H9 (cell line): Measurements from ENCODE around the gene GPR171. TPM values are rescaled to one million over a fixed set of nuclear protein-coding genes. Genes with fewer than 3 reads are reported as not detected.

Experiments
- DNase-seq: peaks from one replicate; pipeline ENCODE4 v3.0.0-alpha.2; 2017
- H2AFZ ChIP-seq: one replicate; pipeline ENCODE4 v1.6.1; 2013; ENCODE audit warnings: mild to moderate bottlenecking, low read length, control low read depth, moderate library complexity
- H2AK5ac ChIP-seq: 2 replicates; pipeline ENCODE4 v1.6.1; 2013; ENCODE audit warnings: low read length, control low read depth, mixed read lengths; ENCODE audit not compliant: insufficient read length
- H2BK120ac ChIP-seq: one replicate; pipeline ENCODE4 v1.6.1; 2013; ENCODE audit warnings: low read depth, mild to moderate bottlenecking, low read length, control low read depth, inconsistent platforms; ENCODE audit not compliant: poor library complexity, severe bottlenecking
- H2BK12ac ChIP-seq: 2 replicates; pipeline ENCODE4 v1.6.1; 2013; ENCODE audit warnings: low read length, control low read depth, mixed read lengths, low read depth; ENCODE audit not compliant: insufficient read length
- H2BK15ac ChIP-seq: 2 replicates; pipeline ENCODE4 v1.6.1; 2013; ENCODE audit warnings: low read depth, low read length, control low read depth
- H2BK20ac ChIP-seq: one replicate; pipeline ENCODE4 v1.6.1; 2013; ENCODE audit warnings: low read depth, mild to moderate bottlenecking, low read length, control low read depth, inconsistent platforms; ENCODE audit not compliant: poor library complexity, severe bottlenecking
- H2BK5ac ChIP-seq: 2 replicates; pipeline ENCODE4 v1.6.1; 2013; ENCODE audit warnings: low read length, control low read depth, mixed read lengths; ENCODE audit not compliant: insufficient read length
- H3K14ac ChIP-seq: 2 replicates; pipeline ENCODE4 v1.6.1; 2013; ENCODE audit warnings: low read length, control low read depth; ENCODE audit not compliant: insufficient read depth
- H3K18ac ChIP-seq: 2 replicates; pipeline ENCODE4 v1.6.1; 2013; ENCODE audit warnings: low read depth, mild to moderate bottlenecking, mixed read lengths, low read length, control low read depth; ENCODE audit not compliant: insufficient read length
- H3K23ac ChIP-seq: 2 replicates; pipeline ENCODE4 v1.6.1; 2013; ENCODE audit warnings: low read length, control low read depth, mixed read lengths, low read depth; ENCODE audit not compliant: insufficient read length
- H3K23me2 ChIP-seq: 2 replicates; pipeline ENCODE4 v1.6.1; 2013; ENCODE audit warnings: low read depth, mild to moderate bottlenecking, mixed read lengths, low read length, control low read depth; ENCODE audit not compliant: insufficient read length, poor library complexity, severe bottlenecking
- H3K27ac ChIP-seq: 2 replicates; pipeline ENCODE4 v1.5.1; 2013; ENCODE audit warnings: low read length, control low read depth, mixed read lengths, low read depth; ENCODE audit not compliant: insufficient read length
- H3K27me3 ChIP-seq: 2 replicates; pipeline ENCODE4 v1.6.1; 2013; ENCODE audit warnings: low read length, control low read depth, inconsistent platforms; ENCODE audit not compliant: insufficient read depth
- H3K4ac ChIP-seq: 2 replicates; pipeline ENCODE4 v1.6.1; 2013; ENCODE audit warnings: low read depth, mild to moderate bottlenecking, control low read depth, inconsistent platforms, low read length, moderate library complexity
- H3K4me1 ChIP-seq: 2 replicates; pipeline ENCODE4 v1.6.1; 2013; ENCODE audit warnings: low read length, control low read depth, inconsistent platforms; ENCODE audit not compliant: insufficient read depth
- H3K4me2 ChIP-seq: 2 replicates; pipeline ENCODE4 v1.6.1; 2013; ENCODE audit warnings: low read length, control low read depth, mixed read lengths; ENCODE audit not compliant: insufficient read length, insufficient read depth
- H3K56ac ChIP-seq: 2 replicates; pipeline ENCODE4 v1.6.1; 2013; ENCODE audit warnings: low read depth, mild to moderate bottlenecking, mixed read lengths, low read length, control low read depth; ENCODE audit not compliant: insufficient read length
- H3K79me1 ChIP-seq: 2 replicates; pipeline ENCODE4 v1.6.1; 2013; ENCODE audit warnings: low read depth, mild to moderate bottlenecking, moderate library complexity, low read length, control low read depth, inconsistent platforms; ENCODE audit not compliant: insufficient read depth, poor library complexity, severe bottlenecking
- H3K79me2 ChIP-seq: 2 replicates; pipeline ENCODE4 v1.6.1; 2013; ENCODE audit warnings: low read length, control low read depth, inconsistent platforms; ENCODE audit not compliant: insufficient read depth
- H3K9ac ChIP-seq: 2 replicates; pipeline ENCODE4 v1.6.1; 2013; ENCODE audit warnings: low read length, control low read depth, mixed read lengths; ENCODE audit not compliant: insufficient read length; ENCODE audit errors: extremely low read depth
- H3K9me3 ChIP-seq: one replicate; pipeline ENCODE4 v1.6.1; 2013; ENCODE audit warnings: low read depth, low read length, inconsistent platforms; ENCODE audit not compliant: control insufficient read depth
- H3T11ph ChIP-seq: one replicate; pipeline ENCODE4 v1.6.1; 2013; ENCODE audit warnings: mild to moderate bottlenecking, low read length, control low read depth, inconsistent platforms
- H4K20me1 ChIP-seq: one replicate; pipeline ENCODE4 v1.6.1; 2013; ENCODE audit not compliant: control insufficient read depth, insufficient read length, insufficient read depth
- H4K5ac ChIP-seq: 2 replicates; pipeline ENCODE4 v1.6.1; 2013; ENCODE audit warnings: low read depth, mild to moderate bottlenecking, mixed read lengths, low read length, control low read depth; ENCODE audit not compliant: insufficient read length
- H4K8ac ChIP-seq: replicated peaks from 2 replicates; pipeline ENCODE4 v1.6.1; 2013; ENCODE audit warnings: low read length, control low read depth, mixed read lengths, low read depth; ENCODE audit not compliant: insufficient read length
- H4K91ac ChIP-seq: 2 replicates; pipeline ENCODE4 v1.6.1; 2013; ENCODE audit warnings: low read depth, mild to moderate bottlenecking, moderate library complexity, mixed read lengths, low read length, control low read depth; ENCODE audit not compliant: insufficient read length
- H3K27ac Mint-ChIP-seq, 3 experiments: 2 replicates in 2 of 3; 3 replicates in 1 of 3; pipeline ENCODE4 v1.8.0; 2020 to 2021; ENCODE audit warnings: mixed read lengths in 3 of 3, mild to moderate bottlenecking in 1 of 3, moderate library complexity in 1 of 3
- H3K27me3 Mint-ChIP-seq: 2 replicates; pipeline ENCODE4 v1.8.0; 2021; ENCODE audit warnings: low read depth, mild to moderate bottlenecking, moderate library complexity, mixed read lengths
- H3K36me3 Mint-ChIP-seq, 3 experiments: 2 replicates in 2 of 3; 3 replicates in 1 of 3; pipeline ENCODE4 v1.8.0; 2020 to 2021; ENCODE audit warnings: low read depth in 3 of 3, mixed read lengths in 3 of 3; ENCODE audit not compliant: insufficient read depth in 1 of 3
- H3K4me1 Mint-ChIP-seq, 2 experiments: 2 replicates each; pipeline ENCODE4 v1.8.0; 2020; ENCODE audit warnings: mixed read lengths in 2 of 2
- H3K4me3 Mint-ChIP-seq, 2 experiments: 2 replicates in 1 of 2; 3 replicates in 1 of 2; pipeline ENCODE4 v1.8.0; 2020 to 2021; ENCODE audit warnings: mild to moderate bottlenecking in 2 of 2, mixed read lengths in 2 of 2, moderate library complexity in 1 of 2
- H3K9me3 Mint-ChIP-seq, 2 experiments: 2 replicates in 1 of 2; 3 replicates in 1 of 2; pipeline ENCODE4 v1.8.0; 2020; ENCODE audit warnings: mild to moderate bottlenecking in 2 of 2, mixed read lengths in 2 of 2, moderate library complexity in 1 of 2
- WGBS: extraction: QIAGEN DNeasy Blood & Tissue Kit; methylation state at CpG from one replicate; pipeline ENCODE4 v1.1.7; 2013; ENCODE audit warnings: missing lambda C conversion rate, low lambda C conversion rate, mixed read lengths; ENCODE audit not compliant: insufficient read length; ENCODE audit errors: extremely low coverage; 5-methylcytosine and 5-hydroxymethylcytosine counted together
- total RNA-seq: library from RNA; stranded (reverse); gene quantifications from 2 replicates; pipeline ENCODE4 v1.2.1, GENCODE V29; 2021
- TF ChIP-seq, protein P1 (sequence below): fragments of 200-600 bp; sonication (generic); conservative IDR thresholded peaks from 3 replicates; pipeline ENCODE4 v1.8.0; 2021; ENCODE audit warnings: antibody characterized with exemption, mild to moderate bottlenecking

Gene GPR171
- total RNA-seq, 1 experiment from 2014 or later, result not detected

DNA sequence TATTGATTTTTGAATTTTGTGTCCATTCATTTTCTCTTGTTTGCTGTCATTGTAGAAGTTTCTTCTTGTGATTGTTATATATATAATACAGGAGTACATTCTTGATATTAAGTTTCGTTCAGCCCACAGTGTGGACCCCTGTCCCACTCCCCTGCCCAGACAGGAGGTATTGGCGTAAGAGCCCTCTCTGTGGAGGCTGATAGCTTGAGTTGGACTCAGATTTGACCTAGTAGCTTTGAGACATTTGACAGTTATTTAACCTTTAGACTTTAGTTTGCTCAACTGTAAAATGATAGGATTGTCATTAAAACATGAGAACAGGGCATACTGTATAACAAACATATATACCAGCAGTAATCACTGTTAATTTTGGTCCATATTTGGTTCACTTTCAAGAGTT, 27.1 kb downstream of the GPR171 start:
- Histone ChIP-seq H2AFZ (no peak overlapping the region), H3K9me3 (no peaks in the 10 kb centered on the region), H2BK5ac (no peak overlapping the region), H3K79me2 (no peaks in the 10 kb centered on the region), H3K27me3 (no peaks in the 10 kb centered on the region), H3K18ac (no peak overlapping the region), H2AK5ac (no peak overlapping the region), H4K91ac (no peak overlapping the region), H3K27ac (no peak overlapping the region), H4K20me1 (no peaks in the 10 kb centered on the region), H2BK120ac (no peak overlapping the region), H3K4ac (no peak overlapping the region), H3K56ac (no peak overlapping the region), H4K8ac (no peak overlapping the region), H3K4me2 (no peak overlapping the region), H3K79me1 (no peaks in the 10 kb centered on the region), H3K9ac (no peak overlapping the region), H2BK20ac (no peak overlapping the region), H3K4me1 (peaks cover 2% of the 10 kb centered on the region; the same call in 1 of the 2 replicates), H4K5ac (no peak overlapping the region), H2BK12ac (no peak overlapping the region), H2BK15ac (no peak overlapping the region), H3T11ph (no peak overlapping the region), H3K23ac (no peak overlapping the region), H3K14ac (no peak overlapping the region), H3K23me2 (no peaks in the 10 kb centered on the region)
- TF ChIP-seq, protein P1, sequence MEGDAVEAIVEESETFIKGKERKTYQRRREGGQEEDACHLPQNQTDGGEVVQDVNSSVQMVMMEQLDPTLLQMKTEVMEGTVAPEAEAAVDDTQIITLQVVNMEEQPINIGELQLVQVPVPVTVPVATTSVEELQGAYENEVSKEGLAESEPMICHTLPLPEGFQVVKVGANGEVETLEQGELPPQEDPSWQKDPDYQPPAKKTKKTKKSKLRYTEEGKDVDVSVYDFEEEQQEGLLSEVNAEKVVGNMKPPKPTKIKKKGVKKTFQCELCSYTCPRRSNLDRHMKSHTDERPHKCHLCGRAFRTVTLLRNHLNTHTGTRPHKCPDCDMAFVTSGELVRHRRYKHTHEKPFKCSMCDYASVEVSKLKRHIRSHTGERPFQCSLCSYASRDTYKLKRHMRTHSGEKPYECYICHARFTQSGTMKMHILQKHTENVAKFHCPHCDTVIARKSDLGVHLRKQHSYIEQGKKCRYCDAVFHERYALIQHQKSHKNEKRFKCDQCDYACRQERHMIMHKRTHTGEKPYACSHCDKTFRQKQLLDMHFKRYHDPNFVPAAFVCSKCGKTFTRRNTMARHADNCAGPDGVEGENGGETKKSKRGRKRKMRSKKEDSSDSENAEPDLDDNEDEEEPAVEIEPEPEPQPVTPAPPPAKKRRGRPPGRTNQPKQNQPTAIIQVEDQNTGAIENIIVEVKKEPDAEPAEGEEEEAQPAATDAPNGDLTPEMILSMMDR, result no peak
- WGBS, result no CpG with 5 or more reads among the region's 2 CpGs
- Mint-ChIP-seq H3K36me3 (peaks cover 0 to 2% (median 0%) of the 10 kb centered on the region in 3 experiments; a peak in 1 of 7 replicates), H3K27me3 (no peaks in the 10 kb centered on the region), H3K9me3 (no peaks in the 10 kb centered on the region), H3K27ac (no peak overlapping the region), H3K4me1 (peaks cover 11 to 15% of the 10 kb centered on the region in 2 experiments), H3K4me3 (no peak overlapping the region)
- DNase-seq, result no peak
